ENCODE measurements around the gene CCDC12.

GRCh38 chr3:46950177-46950576 lies 26.4 kb downstream of the CCDC12 start:
- no peak for TF ChIP-seq CTCF (IDR thresholded peaks at IDR 0.05)
- no peak for TF ChIP-seq POLR2A (IDR thresholded peaks at IDR 0.05)

Data from thyroid gland (tissue), 4 donors.